Lower leg skin (tissue), 4 donors: ENCODE data around the gene CTIF. TPM values are rescaled to one million over a fixed set of nuclear protein-coding genes. Genes with fewer than 3 reads are reported as not detected.

Experiments
- DNase-seq, 2 donors: peaks; one replicate each; pipeline ENCODE4 v3.0.0-alpha.2; 2019; ENCODE audit warnings: low spot score in 2 of 2
- H3K4me3 ChIP-seq: fragments of 200-600 bp; sonication (generic); 2 replicates; pipeline ENCODE4 v1.5.1; 2017; ENCODE audit warnings: mild to moderate bottlenecking, low read depth; ENCODE audit not compliant: poor library complexity, severe bottlenecking
- POLR2A ChIP-seq, 2 donors: fragments of 450-650 bp; IDR thresholded peaks; one replicate each; pipeline ENCODE4 v1.6.1; 2016 to 2017; ENCODE audit warnings: antibody characterized with exemption in 2 of 2, mild to moderate bottlenecking in 1 of 2, moderate library complexity in 1 of 2
- WGBS, 2 donors: methylation state at CpG; one replicate each; pipeline ENCODE4 v1.1.5; 2018; 5-methylcytosine and 5-hydroxymethylcytosine counted together
- intact Hi-C: fragments of 100-400 bp; cut with DNase I; formaldehyde crosslinking; loops from one replicate; pipeline ENCODE4 v1.15.0; 2023; ENCODE audit warnings: low total_unique reads
- total RNA-seq, 4 donors: library from RNA; depleted of rRNA; stranded (reverse); fragments of >200 nt; gene quantifications; one replicate each; pipeline ENCODE4 v1.1.0, GENCODE V29; 2016
- TF ChIP-seq, protein P1 (sequence below), 3 donors: fragments of 450-650 bp; IDR thresholded peaks; one replicate each; pipeline ENCODE4 v1.5.1; 2016; ENCODE audit warnings: antibody characterized with exemption in 3 of 3, mild to moderate bottlenecking in 3 of 3, moderate library complexity in 2 of 3

The CTIF gene
- total RNA-seq, 4 donors from 2014 or later = 22.6 to 44.0 (median 30.2) TPM

GRCh38 chr18:48785091-48785614 is 246.3 kb downstream of the CTIF start:
- H3K4me3 ChIP-seq = no peak overlapping the region
- 72 to 78% methylated on average over 5 of the region's 5 CpGs for WGBS, 2 donors
- TF ChIP-seq, protein P1, sequence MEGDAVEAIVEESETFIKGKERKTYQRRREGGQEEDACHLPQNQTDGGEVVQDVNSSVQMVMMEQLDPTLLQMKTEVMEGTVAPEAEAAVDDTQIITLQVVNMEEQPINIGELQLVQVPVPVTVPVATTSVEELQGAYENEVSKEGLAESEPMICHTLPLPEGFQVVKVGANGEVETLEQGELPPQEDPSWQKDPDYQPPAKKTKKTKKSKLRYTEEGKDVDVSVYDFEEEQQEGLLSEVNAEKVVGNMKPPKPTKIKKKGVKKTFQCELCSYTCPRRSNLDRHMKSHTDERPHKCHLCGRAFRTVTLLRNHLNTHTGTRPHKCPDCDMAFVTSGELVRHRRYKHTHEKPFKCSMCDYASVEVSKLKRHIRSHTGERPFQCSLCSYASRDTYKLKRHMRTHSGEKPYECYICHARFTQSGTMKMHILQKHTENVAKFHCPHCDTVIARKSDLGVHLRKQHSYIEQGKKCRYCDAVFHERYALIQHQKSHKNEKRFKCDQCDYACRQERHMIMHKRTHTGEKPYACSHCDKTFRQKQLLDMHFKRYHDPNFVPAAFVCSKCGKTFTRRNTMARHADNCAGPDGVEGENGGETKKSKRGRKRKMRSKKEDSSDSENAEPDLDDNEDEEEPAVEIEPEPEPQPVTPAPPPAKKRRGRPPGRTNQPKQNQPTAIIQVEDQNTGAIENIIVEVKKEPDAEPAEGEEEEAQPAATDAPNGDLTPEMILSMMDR (IDR thresholded peaks at IDR 0.05) = no peak
- no peak for TF ChIP-seq POLR2A (IDR thresholded peaks at IDR 0.05)
- intact Hi-C loops = no loop called here
- no peak for DNase-seq

GRCh38 chr18:48785736-48786454 is 247.1 kb downstream of the CTIF start:
- DNase-seq = peak in 1 of 2 donors; percentile 64
- TF ChIP-seq, protein P1 (IDR thresholded peaks at IDR 0.05) = no peak
- TF ChIP-seq POLR2A (IDR thresholded peaks at IDR 0.05) = no peak
- WGBS, 2 donors = 91 to 92% methylated on average over 12 of the region's 12 CpGs
- intact Hi-C loops = no loop called here
- no peak overlapping the region for H3K4me3 ChIP-seq

DNA sequence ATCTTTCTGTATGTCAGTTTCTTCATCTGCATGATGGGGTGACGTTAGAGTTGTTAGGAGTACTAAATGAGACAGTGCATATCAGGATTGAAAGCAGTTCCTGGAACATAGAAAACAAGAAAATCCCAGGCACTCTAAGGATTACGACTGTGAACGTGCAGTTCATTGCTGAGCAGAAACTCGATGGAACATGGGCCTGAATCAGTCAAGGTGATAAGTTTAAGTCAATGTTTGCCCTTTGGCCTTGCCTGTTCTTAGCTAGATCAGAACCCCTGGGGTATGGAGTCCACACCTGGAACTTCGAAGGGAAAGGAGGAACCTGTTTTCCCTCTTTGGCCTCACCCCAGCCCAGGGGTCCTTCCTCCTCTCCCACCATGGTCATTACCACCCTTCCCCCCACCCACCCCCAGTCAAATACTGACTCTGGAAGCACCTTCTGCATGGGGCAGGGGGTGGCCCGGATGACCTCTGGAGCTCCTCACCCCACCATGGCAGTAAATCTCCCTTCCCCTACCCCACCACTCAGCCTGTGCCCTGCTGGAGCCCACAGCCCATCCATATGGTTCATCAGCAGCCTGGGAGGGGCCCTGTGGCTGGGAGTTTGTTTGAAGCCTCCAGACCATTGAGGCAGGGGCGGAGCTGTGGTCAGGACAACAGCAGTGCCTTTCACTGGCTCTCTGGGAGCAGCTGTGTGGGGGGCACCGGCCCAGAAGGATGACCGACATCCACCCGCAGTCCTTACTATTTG is 247.8 kb downstream of the CTIF start:
- WGBS, 2 donors = 88 to 89% methylated on average over 10 of the region's 10 CpGs
- intact Hi-C loops = no loop called here
- DNase-seq = peak in 1 of 2 donors; percentile 66
- no peak overlapping the region for H3K4me3 ChIP-seq
- TF ChIP-seq, protein P1 (IDR thresholded peaks at IDR 0.05) = no peak
- TF ChIP-seq POLR2A (IDR thresholded peaks at IDR 0.05) = no peak

- DNase-seq = peak in 1 of 2 donors; percentile 68
- TF ChIP-seq POLR2A (IDR thresholded peaks at IDR 0.05) = no peak
- TF ChIP-seq, protein P1 (IDR thresholded peaks at IDR 0.05) = no peak
These were observed 248.6 kb downstream of the CTIF start for GRCh38 chr18:48787203-48788151.

DNA sequence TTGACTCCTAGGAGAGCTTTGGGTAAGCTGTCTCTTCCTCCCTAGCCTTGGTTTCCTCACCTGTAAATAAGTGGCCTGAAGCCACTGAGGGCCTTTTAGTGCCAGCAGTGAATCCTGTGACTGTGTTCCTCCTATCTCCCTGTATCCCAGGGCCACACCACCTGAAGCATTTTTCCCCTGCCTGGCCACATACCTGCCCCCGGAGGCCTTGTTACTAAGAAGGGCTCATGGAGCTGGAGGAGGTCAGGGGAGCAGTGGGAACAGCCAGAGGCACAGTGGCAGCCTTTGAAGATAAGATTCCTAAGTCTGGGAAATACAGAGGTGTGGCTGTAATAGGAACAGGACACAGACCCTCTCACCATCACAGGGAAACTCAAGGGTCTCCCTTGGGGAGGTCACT is 249.5 kb downstream of the CTIF start:
- 82 to 93% methylated on average over 1 of the region's 1 CpG for WGBS, 2 donors
- intact Hi-C loops = no loop called here
- no peak overlapping the region for H3K4me3 ChIP-seq
- DNase-seq = peak in 1 of 2 donors; percentile 40
- TF ChIP-seq, protein P1 (IDR thresholded peaks at IDR 0.05) = no peak
- TF ChIP-seq POLR2A (IDR thresholded peaks at IDR 0.05) = no peak

More at GRCh38 chr18:48787203-48788151, 248.6 kb downstream of the CTIF start:
- intact Hi-C loops = no loop called here
- 88% methylated on average over 10 to 11 of the region's 11 CpGs for WGBS, 2 donors
- H3K4me3 ChIP-seq = no peak overlapping the region
